SK-N-MC (cell line): Measurements from ENCODE around the gene ARMH3.

Experiments used
- EZH2 ChIP-seq: fragments of 200-600 bp; sonication (generic); IDR thresholded peaks from one replicate; pipeline ENCODE4 v1.6.1; 2017; ENCODE audit warnings: antibody characterized with exemption
- POLR2AphosphoS5 ChIP-seq: IDR thresholded peaks from 2 replicates; pipeline ENCODE4 v1.6.1; 2012; ENCODE audit warnings: mild to moderate bottlenecking, low read depth, low read length, borderline replicate concordance

- TF ChIP-seq POLR2AphosphoS5 (no peak), EZH2 (no peak)
Measured at GRCh38 chr10:102102421-102102820, 46.4 kb upstream of the ARMH3 start.
